HG02571 (cell line): ENCODE data around the gene RGS4.
"Not testable (repeated sequence)": the region's sequence is repeated elsewhere in the genome, so short reads cannot be mapped to it uniquely, and the experiment has no call there.

Source experiments
- ATAC-seq: cut with Tn5 transposase; IDR thresholded peaks from one replicate; pipeline ENCODE4 v1.9.1; 2021; ENCODE audit warnings: mild to moderate bottlenecking, moderate library complexity; ENCODE audit not compliant: unreplicated experiment

RGS4 gene

DNA sequence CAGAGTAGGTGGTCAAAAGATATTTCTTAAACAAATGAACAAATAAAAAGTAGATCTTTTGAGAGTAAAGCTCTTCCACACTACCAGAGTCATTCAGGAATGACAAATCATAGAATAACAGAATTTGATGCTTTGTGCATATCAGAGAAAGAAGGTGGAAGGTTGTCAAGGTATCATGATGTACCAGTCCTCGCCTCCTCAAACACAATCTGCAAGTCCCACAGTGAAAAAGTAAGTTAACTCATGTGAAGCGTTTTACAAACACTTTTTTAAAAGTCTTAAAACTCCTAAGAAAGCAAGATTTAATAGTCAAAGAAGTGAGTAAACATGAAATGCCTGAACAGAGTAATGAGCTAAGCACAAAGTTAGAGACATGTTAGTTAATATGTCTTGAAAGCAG lies 2.5 kb upstream of the RGS4 start:
- ATAC-seq: no peak

DNA sequence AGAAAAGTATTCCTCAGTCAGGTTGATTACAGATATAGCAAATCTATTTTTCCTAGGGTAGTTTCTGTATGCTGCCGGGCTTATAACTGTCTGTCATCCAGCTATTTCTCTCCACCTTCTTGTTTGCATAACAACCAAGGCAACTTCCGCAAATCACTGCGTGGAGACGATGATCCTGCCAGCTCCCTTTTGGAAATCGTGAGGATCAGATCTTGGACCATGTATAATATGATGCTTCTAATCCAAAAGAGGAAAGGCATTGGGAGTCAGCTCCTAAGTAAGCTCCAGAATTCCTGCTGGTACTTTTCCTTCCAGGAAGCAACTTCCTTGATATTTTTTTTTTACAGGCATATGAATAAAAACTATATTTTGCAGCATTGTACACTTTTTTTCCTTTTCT lies 445 bp upstream of the RGS4 start:
- no peak for ATAC-seq

DNA sequence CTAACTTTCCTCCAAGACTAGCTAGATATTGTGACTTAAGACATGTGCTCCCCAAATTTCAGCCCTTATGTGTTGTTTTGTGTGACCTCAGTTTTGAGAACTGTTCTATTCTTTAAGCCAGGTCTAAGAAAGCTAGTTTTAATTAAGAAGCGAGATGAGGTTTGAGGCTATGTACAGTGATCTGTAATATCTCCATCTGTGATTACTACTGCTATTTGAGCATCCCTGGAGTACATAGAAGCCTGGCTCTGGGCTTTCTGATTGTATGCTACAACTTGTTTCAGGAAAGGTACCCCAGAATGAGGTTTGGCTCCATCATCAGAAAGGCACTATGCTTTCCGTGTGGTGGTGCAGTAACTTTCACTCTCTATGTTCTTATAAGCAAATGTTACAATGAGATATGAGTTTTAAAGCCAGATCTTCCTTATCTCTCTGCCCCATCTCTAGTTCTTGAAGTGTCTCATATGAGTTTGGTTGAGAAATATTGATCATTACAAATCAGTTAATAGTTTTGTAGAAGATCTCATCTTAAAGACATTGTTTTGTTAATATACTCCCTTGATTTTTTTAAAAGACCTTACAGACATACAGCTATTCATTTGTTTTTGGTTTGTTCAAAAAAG lies 605 bp downstream of the RGS4 start:
- ATAC-seq: no peak

DNA sequence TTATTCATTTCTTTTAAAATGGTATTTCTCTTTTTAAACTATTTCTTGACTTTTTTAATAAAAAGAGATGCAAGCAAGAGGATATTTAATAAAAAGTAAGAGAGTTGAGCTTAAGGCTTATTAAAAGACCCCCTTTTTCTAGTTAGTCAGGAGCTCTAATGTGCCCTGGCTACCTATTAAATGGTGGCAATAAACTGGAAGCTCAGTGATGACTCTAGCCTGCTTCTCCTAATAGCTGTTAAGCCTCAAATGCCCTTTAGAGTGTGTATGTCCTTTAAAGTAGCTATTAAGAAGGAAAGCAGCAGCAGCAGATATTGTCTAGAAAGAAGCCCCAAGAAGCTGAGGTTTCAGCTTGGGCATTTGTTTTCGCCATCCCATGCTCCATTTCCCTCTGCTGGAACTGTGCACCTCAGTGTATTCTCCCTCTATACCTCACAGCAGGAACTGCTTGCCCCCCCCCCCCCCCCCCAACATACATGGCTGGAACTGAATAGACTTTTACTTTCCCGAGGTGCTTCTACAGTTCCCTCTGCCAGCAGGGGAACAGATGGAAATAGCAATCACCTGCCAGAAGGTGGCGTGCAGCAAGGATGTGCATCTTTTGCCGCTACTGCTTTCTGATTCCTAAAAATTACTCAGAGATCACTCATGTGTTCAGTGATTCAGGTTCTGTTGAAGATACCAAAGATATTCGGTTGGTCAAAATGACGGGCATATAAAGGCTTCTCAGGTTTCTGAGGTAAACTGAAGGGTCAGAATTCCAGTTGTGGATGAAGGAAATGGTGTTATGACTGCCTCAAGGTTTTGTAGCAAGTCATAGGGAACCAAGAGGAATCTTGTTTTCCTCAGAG lies 2.5 kb downstream of the RGS4 start:
- ATAC-seq: peak; percentile 58

GRCh38 chr1:163072658-163073057 lies 3.5 kb downstream of the RGS4 start:
- no peak for ATAC-seq

GRCh38 chr1:163074004-163074403 lies 4.8 kb downstream of the RGS4 start:
- ATAC-seq: no peak

DNA sequence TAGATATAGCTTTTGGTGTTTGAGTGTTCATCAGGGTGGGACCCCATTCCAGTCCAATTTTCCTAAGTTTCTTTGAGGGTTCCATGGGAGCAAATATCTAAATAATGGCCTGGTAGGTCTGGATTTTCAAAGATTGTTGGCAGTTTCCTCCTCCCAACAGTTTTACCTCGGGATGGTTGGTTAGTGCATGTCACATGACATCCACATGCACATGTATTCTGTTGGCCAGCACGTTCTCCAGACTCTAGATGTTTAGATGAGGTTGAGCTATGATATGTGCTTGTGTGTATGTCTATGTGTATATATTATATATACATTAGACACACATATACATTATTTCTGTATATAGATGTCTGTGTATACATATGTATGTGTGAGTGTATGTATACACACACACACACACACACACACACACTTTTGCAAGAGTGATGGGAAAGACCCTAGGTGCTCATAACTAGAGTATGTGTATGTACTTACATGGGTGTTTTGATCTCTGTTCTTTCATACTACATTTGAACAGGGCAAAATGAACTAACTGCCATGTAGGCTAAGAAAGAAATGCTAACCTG lies 5.6 kb downstream of the RGS4 start:
- ATAC-seq: no peak

DNA sequence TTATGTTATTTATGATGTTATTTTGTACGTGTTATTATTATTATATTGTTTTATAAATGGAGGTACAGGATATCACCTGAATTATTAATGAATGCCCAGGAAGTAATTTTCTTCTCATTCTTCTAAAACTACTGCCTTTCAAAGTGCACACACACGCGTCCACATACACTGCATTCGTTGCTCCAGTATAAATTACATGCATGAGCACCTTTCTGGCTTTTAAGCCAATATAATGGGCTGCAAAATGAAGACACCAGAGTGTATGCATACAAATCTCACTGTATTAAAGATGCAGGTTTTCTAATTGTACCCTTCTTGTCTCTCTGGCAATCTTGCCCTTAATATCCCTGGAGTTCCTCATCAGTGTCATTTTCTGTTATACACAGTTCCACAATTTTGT lies 6.9 kb downstream of the RGS4 start:
- no peak for ATAC-seq

DNA sequence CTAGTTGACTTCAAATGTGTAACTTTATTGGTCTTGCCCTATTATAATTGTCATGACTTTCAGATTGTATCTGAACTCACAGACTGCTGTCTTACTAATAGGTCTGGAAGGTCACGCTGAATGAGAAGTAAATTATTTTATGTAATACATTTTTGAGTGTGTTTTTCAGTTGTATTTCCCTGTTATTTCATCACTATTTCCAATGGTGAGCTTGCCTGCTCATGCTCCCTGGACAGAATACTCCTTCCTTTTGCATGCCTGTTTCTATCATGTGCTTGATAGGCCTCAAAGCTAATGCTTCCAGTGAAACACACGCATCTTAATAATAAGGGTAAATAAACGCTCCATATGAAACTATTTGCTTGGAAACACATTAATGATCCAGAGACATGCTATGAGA lies 7.3 kb downstream of the RGS4 start:
- ATAC-seq: no peak

DNA sequence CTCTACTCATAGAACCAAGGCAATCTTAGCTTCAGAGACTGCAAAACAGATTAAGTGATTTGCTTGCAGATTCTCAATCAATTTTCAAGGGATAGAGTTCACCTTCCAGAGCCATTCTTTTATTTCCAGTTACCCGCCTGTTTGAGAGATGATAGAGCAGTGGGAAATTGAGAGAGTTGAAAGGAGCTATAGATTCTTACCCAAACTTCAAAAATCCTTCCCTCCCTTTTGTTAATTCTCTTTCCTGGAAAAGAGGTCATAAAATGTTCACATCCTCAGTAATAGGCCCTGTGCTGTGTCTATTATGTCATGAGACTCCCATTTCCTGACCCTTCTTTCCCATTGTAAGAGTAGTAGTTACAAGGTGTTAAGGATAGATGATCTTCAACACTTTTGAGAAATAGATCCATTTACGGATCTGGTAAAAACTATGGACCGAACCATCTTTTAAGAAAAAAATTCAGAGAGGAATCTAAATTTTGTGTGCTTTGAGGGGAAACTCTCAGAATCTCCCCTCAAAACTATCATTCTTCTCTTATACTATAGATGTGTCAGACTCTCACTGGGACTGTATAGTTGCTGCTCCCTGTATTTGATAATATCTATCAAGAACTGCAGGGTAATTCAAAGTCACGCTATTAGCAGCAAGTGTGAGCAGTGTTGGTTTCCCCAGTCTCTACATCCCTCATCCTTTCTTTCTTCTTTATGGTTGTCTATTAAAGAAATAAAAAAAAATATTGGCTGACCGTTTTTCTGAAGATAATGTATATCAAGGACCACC lies 8.0 kb downstream of the RGS4 start:
- no peak for ATAC-seq

DNA sequence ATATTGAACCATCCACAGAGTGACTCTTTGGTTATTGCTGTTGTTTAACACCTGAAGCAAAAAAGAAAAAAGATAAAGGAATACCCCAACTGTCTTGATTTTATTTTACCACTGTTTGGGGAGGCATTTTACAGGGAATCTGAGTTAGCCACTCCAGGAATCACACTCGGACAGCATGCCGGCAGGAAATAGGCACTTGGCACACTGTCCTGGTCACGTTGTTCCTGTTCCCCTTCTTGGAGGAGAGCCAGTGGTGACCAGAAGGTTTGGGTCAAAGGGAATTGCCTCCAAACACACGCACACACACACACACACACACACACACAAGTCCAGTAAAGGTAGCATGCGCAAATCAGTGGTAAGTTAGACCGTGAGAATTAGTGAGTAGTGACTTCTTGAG lies 13.8 kb downstream of the RGS4 start:
- no peak for ATAC-seq

GRCh38 chr1:163083690-163084089 lies 14.5 kb downstream of the RGS4 start:
- no peak for ATAC-seq

DNA sequence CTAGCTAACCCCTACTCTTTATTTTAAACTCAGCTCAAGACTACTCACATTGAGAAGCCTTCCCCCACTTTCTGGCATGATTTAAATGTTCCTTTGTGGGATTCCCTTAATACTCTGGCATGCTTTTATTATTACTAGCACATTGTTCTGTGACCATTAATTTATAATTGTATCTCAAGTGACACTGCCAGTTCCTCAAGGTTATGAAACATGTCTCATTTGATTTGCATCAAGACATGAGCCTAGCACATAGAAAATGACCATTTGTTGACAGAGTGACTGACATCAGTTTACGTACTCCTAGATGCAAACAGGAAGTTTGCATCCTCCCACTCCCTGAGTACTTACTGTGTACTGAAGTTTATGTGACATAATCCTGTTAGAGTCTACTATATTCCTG lies 15.2 kb downstream of the RGS4 start:
- no peak for ATAC-seq

GRCh38 chr1:163085041-163085903 lies 16.1 kb downstream of the RGS4 start:
- ATAC-seq: no peak

DNA sequence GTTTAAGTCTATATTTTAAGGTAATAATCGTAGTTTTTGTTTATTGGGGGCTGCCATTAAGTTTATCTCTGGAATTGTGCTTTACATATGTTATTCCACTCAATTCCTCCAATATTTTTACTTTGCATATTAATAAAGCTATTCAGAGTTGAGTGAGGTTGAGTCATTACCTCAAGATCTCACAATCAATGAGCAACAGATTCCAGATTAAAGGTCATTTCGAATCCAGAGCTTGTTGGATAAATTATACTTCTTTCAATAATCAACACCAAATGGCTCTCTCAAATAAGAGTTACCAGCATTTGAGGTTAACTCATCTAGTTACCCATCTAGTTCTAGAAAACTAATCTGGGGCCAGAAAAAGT lies 16.7 kb downstream of the RGS4 start:
- ATAC-seq: no peak

- not testable (repeated sequence) for ATAC-seq
Measured at GRCh38 chr1:163089117-163089516, 20.0 kb downstream of the RGS4 start.

GRCh38 chr1:163090321-163090945 lies 21.3 kb downstream of the RGS4 start:
- ATAC-seq: no peak

DNA sequence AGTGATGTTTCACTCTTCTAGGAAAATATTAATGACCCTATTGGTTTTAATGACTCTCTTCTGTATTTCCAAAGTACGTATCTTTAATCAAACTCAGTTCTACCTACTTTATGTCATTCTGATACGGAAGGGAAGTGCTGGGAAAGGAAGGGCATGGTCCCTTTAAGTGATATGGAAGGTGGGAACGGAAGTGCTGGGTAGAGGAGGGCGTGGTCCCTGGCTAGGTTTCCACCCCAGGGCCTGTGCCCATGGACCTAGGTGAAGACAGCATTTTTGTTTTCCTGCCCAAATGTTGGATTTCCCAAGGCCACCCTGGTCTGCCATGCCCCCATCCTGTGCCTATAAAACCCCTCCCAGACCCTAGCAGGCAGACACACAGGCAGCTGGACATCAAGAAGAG lies 24.0 kb downstream of the RGS4 start:
- no peak for ATAC-seq

DNA sequence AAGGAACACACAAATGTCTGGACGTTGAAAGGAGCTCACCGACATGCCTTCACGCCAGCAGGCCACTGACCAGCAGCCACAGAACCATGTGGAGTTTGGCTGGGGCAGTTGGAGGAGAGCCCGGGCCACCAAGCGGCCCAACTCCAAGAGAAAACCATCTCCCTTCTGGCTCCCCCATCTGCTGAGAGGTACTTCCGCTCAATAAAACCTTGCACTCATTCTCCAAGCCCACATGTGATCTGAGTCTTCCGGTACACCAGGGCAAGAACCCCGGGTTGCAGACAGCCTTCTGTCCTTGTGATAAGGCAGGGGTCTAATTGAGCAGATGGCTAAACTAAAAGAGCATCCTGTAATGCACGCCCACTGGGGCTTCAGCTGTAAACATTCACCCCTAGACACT lies 24.4 kb downstream of the RGS4 start:
- no peak for ATAC-seq

- ATAC-seq: no peak
Measured at GRCh38 chr1:163094182-163094581, 25.0 kb downstream of the RGS4 start.
